ENCODE results near the gene GPATCH1.

GRCh38 chr19:33117501-33117900 is 36.5 kb downstream of the GPATCH1 start:
- TF ChIP-seq EZH2 (IDR thresholded peaks at IDR 0.05; ENCODE audit: borderline replicate concordance, low read depth, low read length, severe bottlenecking), result no peak
- TF ChIP-seq CTCF (IDR thresholded peaks at IDR 0.05; ENCODE audit: borderline replicate concordance, extremely low read depth, low read length, poor library complexity, severe bottlenecking), result no peak
